GM12878 (cell line): Measurements from ENCODE around the gene PAM. TPM values are rescaled to one million over a fixed set of nuclear protein-coding genes. Genes with fewer than 3 reads are reported as not detected.

Source experiments
- ATAC-seq: fragments of 200-7000 bp; cut with Tn5 transposase; 3 replicates; pipeline ENCODE4 v1.9.1; 2020; ENCODE audit warnings: mild to moderate bottlenecking, moderate library complexity
- BruUV-seq: library from RNA; stranded (reverse); fragments of 400-500 nt; replicated peaks from 2 replicates; lab custom pipeline; 2021; lab: Mats Ljungman, UMichigan
- CTCF ChIA-PET: fragments of 300-600 bp; sonication (Branson Sonifier 250); formaldehyde crosslinking; extraction: SDS; loops from one replicate; lab custom pipeline; 2021; ENCODE audit warnings: inconsistent platforms; lab: Yijun Ruan, JAX
- POLR2A ChIA-PET: fragments of 350-600 bp; formaldehyde crosslinking; extraction: SDS; loops from one replicate; lab custom pipeline; 2021; ENCODE audit warnings: inconsistent platforms; lab: Charles Lee
- RAD21 ChIA-PET: fragments of 300-600 bp; sonication (Branson Sonifier 250); formaldehyde crosslinking; loops from one replicate; lab custom pipeline; 2023; ENCODE audit warnings: antibody characterized with exemption; ENCODE audit not compliant: unreplicated experiment; lab: Charles Lee
- SMC1A ChIA-PET: fragments of 300-600 bp; sonication (Branson Sonifier 250); formaldehyde crosslinking; loops from one replicate; lab custom pipeline; 2023; ENCODE audit not compliant: unreplicated experiment, uncharacterized antibody; lab: Charles Lee
- DNase-seq: peaks from one replicate; pipeline ENCODE4 v3.0.0-alpha.2; 2011; ENCODE audit warnings: low read depth, low spot score
- FAIRE-seq: peaks from 3 replicates; lab custom pipeline; 2011; peaks lifted over from hg19 to GRCh38; lab: Jason Lieb, UNC
- H2AFZ ChIP-seq: 2 replicates; pipeline ENCODE4 v1.6.0; 2011; ENCODE audit warnings: low read depth, low read length, control low read depth; ENCODE audit not compliant: control insufficient read depth
- H3K27ac ChIP-seq: 2 replicates; pipeline ENCODE4 v1.5.1; 2011; ENCODE audit warnings: control low read depth; ENCODE audit not compliant: control insufficient read depth, insufficient read depth
- H3K27me3 ChIP-seq, 2 experiments: replicated peaks in 1 of 2; 2 replicates each; pipeline versions ENCODE4 v1.6.0 to v1.6.1; 2011; ENCODE audit warnings: low read length in 1 of 2; ENCODE audit not compliant: control insufficient read depth in 2 of 2, insufficient read depth in 2 of 2
- H3K36me3 ChIP-seq, 2 experiments: 2 replicates each; pipeline ENCODE4 v1.5.1; 2011; ENCODE audit warnings: low read length in 1 of 2; ENCODE audit not compliant: control insufficient read depth in 2 of 2, insufficient read depth in 2 of 2
- H3K4me1 ChIP-seq: 2 replicates; pipeline ENCODE4 v1.6.1; 2011; ENCODE audit warnings: mild to moderate bottlenecking, low read length, moderate library complexity, mixed read lengths; ENCODE audit not compliant: control insufficient read depth, insufficient read depth
- H3K4me2 ChIP-seq: 2 replicates; pipeline ENCODE4 v1.6.0; 2011; ENCODE audit warnings: control low read depth; ENCODE audit not compliant: control insufficient read depth, insufficient read depth
- H3K4me3 ChIP-seq: fragments of 200-600 bp; sonication (generic); 2 replicates; pipeline ENCODE4 v1.5.1; 2016
- H3K79me2 ChIP-seq: 2 replicates; pipeline ENCODE4 v1.6.0; 2011; ENCODE audit warnings: low read length; ENCODE audit not compliant: control insufficient read depth, insufficient read depth
- H3K9ac ChIP-seq: 2 replicates; pipeline ENCODE4 v1.8.0; 2011; ENCODE audit warnings: low read length, control low read depth, mixed read lengths; ENCODE audit not compliant: control insufficient read depth, insufficient read depth
- H3K9me3 ChIP-seq: replicated peaks from 3 replicates; pipeline ENCODE4 v1.5.1; 2011; ENCODE audit warnings: mild to moderate bottlenecking, low read length; ENCODE audit not compliant: control insufficient read depth, insufficient read depth
- H4K20me1 ChIP-seq: 2 replicates; pipeline ENCODE4 v1.6.0; 2011; ENCODE audit not compliant: control insufficient read depth, insufficient read depth
- CEBPB ChIP-seq, 2 experiments: fragments of 150-350 bp in 1 of 2; IDR thresholded peaks; 2 replicates each; pipeline ENCODE4 v1.6.1; 2012 to 2014; ENCODE audit warnings: low read depth in 2 of 2, low read length in 2 of 2, borderline replicate concordance in 1 of 2, inconsistent platforms in 1 of 2
- E4F1 ChIP-seq: fragments of 450-650 bp; IDR thresholded peaks from 2 replicates; pipeline ENCODE4 v1.6.1; 2018; ENCODE audit warnings: borderline replicate concordance, mild to moderate bottlenecking; ENCODE audit not compliant: partially characterized antibody
- IRF4 ChIP-seq: IDR thresholded peaks from 2 replicates; pipeline ENCODE4 v1.6.1; 2011; ENCODE audit warnings: low read depth, low read length
- IRF5 ChIP-seq: fragments of 450-650 bp; IDR thresholded peaks from 2 replicates; pipeline ENCODE4 v1.6.1; 2017; ENCODE audit warnings: borderline replicate concordance
- KLF5 ChIP-seq: fragments of 450-650 bp; IDR thresholded peaks from 2 replicates; pipeline ENCODE4 v1.6.1; 2014; ENCODE audit warnings: mild to moderate bottlenecking; ENCODE audit not compliant: partially characterized antibody
- NR2F1 ChIP-seq: fragments of 450-650 bp; conservative IDR thresholded peaks from 2 replicates; pipeline ENCODE4 v1.6.1; 2017; ENCODE audit warnings: mild to moderate bottlenecking
- SMARCA5 ChIP-seq: fragments of 450-650 bp; IDR thresholded peaks from 2 replicates; pipeline ENCODE4 v1.6.1; 2017; ENCODE audit warnings: mild to moderate bottlenecking
- USF2 ChIP-seq: IDR thresholded peaks from 2 replicates; pipeline ENCODE4 v1.6.1; 2011; ENCODE audit warnings: low read depth, low read length, improper control_type of control experiment, borderline replicate concordance
- ZBTB11 ChIP-seq: fragments of 450-650 bp; formaldehyde crosslinking; IDR thresholded peaks from 2 replicates; pipeline ENCODE4 v1.5.0; 2022; ENCODE audit warnings: mild to moderate bottlenecking, missing genetic modification characterization
- WGBS: methylation state at CpG from one replicate; pipeline ENCODE4 v1.1.6; 2016; ENCODE audit warnings: low lambda C conversion rate; ENCODE audit not compliant: insufficient replicate concordance, insufficient coverage; ENCODE audit errors: missing lambda C conversion rate; 5-methylcytosine and 5-hydroxymethylcytosine counted together
- in situ Hi-C: fragments of 300-500 bp; cut with MboI; formaldehyde crosslinking; loops from 9 replicates; pipeline ENCODE4 v1.14.3; 2018; ENCODE audit warnings: mixed read lengths
- intact Hi-C: fragments of 100-400 bp; cut with micrococcal nuclease; formaldehyde crosslinking; loops from one replicate; pipeline ENCODE4 v1.14.2; 2022; ENCODE audit not compliant: unreplicated experiment
- polyA plus RNA-seq, 11 experiments: library from polyadenylated mRNA; depleted of rRNA in 4 of 11; unstranded in 6 of 11; stranded (reverse) in 5 of 11; fragments of >200 nt; fragmentation: Nextera tagmentation in 4 of 11; fragmentation: Illumina TruSeq in 1 of 11; extraction: Ambion mirVana in 4 of 11; extraction: Trizol in 1 of 11; gene quantifications; 1 replicate in 1 of 11; 2 replicates in 10 of 11; pipeline versions ENCODE4 v1.2.1 to v1.2.3, GENCODE V29; 2011 to 2016; ENCODE audit warnings: inconsistent platforms in 2 of 11, missing spikeins in 2 of 11, low read depth in 1 of 11
- total RNA-seq, 4 experiments: library from RNA; depleted of rRNA in 3 of 4; stranded (reverse); fragments of >200 nt in 3 of 4; fragmentation: Illumina TruSeq in 1 of 4; extraction: Trizol in 1 of 4; gene quantifications; 2 replicates each; pipeline versions ENCODE4 v1.2.1 to v1.2.3, GENCODE V29; 2013 to 2021

Gene PAM
- total and polyA plus RNA-seq, 10 of the 15 experiments (the other 5 are each of a cell fraction or from before 2014, with no cell fraction given), result 5.5 to 72.5 (median 15.4) TPM

GRCh38 chr5:103010168-103010567, 255.1 kb downstream of the PAM start:
- no peaks in the 10 kb centered on the region for H3K79me2 ChIP-seq
- no peaks in the 10 kb centered on the region for H3K4me1 ChIP-seq
- BruUV-seq, result no TSS peak
- H4K20me1 ChIP-seq, result no peaks in the 10 kb centered on the region
- no peak for TF ChIP-seq CEBPB (IDR thresholded peaks at IDR 0.05; ENCODE audit: borderline replicate concordance in 1 of 2, low read depth in 2 of 2, low read length in 2 of 2)
- TF ChIP-seq IRF5, result no peak
- TF ChIP-seq KLF5, result no peak
- TF ChIP-seq NR2F1, result no peak
- TF ChIP-seq ZBTB11, result no peak
- TF ChIP-seq E4F1, result no peak
- TF ChIP-seq USF2, result no peak
- no peak for TF ChIP-seq IRF4
- no peak for TF ChIP-seq SMARCA5
- ChIA-PET POLR2A (no interaction called here), CTCF (interaction anchor here (0.9 to 1.4 kb wide), 2 partner anchors 8 to 14 kb away, joined by 3 read pairs; no protein-coding TSS in a partner anchor), SMC1A (no interaction called here), RAD21 (no interaction called here)
- in situ Hi-C loops, result no loop called here
- FAIRE-seq, result no peak
- H3K4me3 ChIP-seq, result no peak overlapping the region
- no peak overlapping the region for H3K27ac ChIP-seq
- ATAC-seq, result no peak
- H3K9ac ChIP-seq, result no peak overlapping the region
- no peaks in the 10 kb centered on the region for H3K27me3 ChIP-seq
- H3K9me3 ChIP-seq, result no peaks in the 10 kb centered on the region; the same call in 2 of the 3 replicates
- no peak overlapping the region for H2AFZ ChIP-seq
- no peak overlapping the region for H3K4me2 ChIP-seq
- 50% methylated on average over 2 of the region's 2 CpGs for WGBS
- intact Hi-C loops, result no loop called here
- DNase-seq, result no peak
- H3K36me3 ChIP-seq, result peaks cover 0 to 2% of the 10 kb centered on the region in 2 experiments; a peak in 1 of 4 replicates
